HUES48 (cell line): ENCODE data around the gene TYROBP.
"Not testable (repeated sequence)": the region's sequence is repeated elsewhere in the genome, so short reads cannot be mapped to it uniquely, and the experiment has no call there.

Source experiments
- H3K27ac ChIP-seq: one replicate; pipeline ENCODE4 v1.7.0; 2013; ENCODE audit warnings: low read depth, low read length, inconsistent platforms
- H3K27me3 ChIP-seq: 2 replicates; pipeline ENCODE4 v1.6.1; 2013; ENCODE audit warnings: mild to moderate bottlenecking, low read length; ENCODE audit not compliant: control insufficient read depth, insufficient read depth
- H3K36me3 ChIP-seq: 2 replicates; pipeline ENCODE4 v1.6.1; 2013; ENCODE audit warnings: low read length; ENCODE audit not compliant: control insufficient read depth, insufficient read depth
- H3K4me1 ChIP-seq: 2 replicates; pipeline ENCODE4 v1.6.1; 2013; ENCODE audit warnings: mild to moderate bottlenecking, low read length; ENCODE audit not compliant: control insufficient read depth, insufficient read depth
- H3K4me3 ChIP-seq: 2 replicates; pipeline ENCODE4 v1.5.1; 2013; ENCODE audit warnings: mild to moderate bottlenecking, low read depth, low read length
- H3K9ac ChIP-seq: 2 replicates; pipeline ENCODE4 v1.6.1; 2013; ENCODE audit warnings: mild to moderate bottlenecking, low read depth, low read length, moderate library complexity
- H3K9me3 ChIP-seq: 2 replicates; pipeline ENCODE4 v1.6.1; 2013; ENCODE audit warnings: low read length; ENCODE audit not compliant: control insufficient read depth, insufficient read depth

Gene TYROBP

DNA sequence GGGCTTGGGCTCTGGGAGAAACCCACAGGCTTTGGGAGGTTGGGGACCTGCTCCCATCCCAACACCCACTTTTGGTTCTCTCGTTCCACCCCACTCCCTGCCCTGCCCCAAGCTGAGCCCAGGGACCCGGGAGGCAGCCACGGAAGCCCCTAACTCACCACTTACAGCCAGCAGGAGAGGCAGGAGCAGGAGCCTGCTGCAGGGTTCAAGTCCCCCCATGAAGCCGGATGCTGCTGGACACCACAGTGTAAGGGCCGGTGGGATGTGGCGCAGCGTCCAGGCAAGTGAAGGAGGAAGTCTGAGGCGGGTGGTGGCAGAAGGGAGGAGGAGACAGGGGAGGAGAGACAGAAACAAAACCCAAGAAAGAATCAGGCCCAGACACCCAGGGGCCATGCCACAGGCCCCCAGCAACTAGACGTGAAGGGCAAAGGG, at the start of gene TYROBP:
Gene TYROBP (minus strand): TSS at position 286 of the 432 bp plus-strand sequence. CDS start 67 bp downstream, at position 219.
- Histone ChIP-seq H3K4me1 (peaks cover 9% of the 10 kb centered on the region; the same call in 1 of the 2 replicates), H3K27me3 (no peaks in the 10 kb centered on the region), H3K36me3 (no peaks in the 10 kb centered on the region), H3K27ac (no peak within 1 kb of the TSS), H3K9ac (no peak within 1 kb of the TSS), H3K9me3 (no peaks in the 10 kb centered on the region), H3K4me3 (no peak within 1 kb of the TSS)

DNA sequence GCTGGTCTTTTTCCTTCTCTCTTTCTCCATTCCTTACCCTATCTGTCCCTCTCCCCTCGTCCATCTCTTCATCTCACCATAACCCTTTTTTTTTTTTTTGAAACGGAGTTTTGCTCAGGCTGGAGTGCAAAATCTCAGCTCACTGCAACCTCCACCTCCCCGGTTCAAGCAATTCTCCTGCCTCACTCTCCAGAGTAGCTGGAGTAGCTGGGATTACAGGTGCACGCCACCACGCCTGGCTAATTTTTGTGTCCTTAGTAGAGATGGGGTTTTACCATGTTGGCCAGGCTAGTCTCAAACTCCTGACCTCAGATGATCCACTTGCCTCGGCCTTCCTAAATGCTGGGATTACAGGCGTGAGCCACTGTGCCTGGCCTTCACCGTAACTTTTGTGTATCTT, 49.3 kb upstream of the TYROBP start:
- H3K4me1 ChIP-seq, H3K36me3 ChIP-seq, H3K9ac ChIP-seq, H3K4me3 ChIP-seq, H3K27ac ChIP-seq, H3K9me3 ChIP-seq: not testable (repeated sequence)
- peaks cover 36% of the 10 kb centered on the region for H3K27me3 ChIP-seq

DNA sequence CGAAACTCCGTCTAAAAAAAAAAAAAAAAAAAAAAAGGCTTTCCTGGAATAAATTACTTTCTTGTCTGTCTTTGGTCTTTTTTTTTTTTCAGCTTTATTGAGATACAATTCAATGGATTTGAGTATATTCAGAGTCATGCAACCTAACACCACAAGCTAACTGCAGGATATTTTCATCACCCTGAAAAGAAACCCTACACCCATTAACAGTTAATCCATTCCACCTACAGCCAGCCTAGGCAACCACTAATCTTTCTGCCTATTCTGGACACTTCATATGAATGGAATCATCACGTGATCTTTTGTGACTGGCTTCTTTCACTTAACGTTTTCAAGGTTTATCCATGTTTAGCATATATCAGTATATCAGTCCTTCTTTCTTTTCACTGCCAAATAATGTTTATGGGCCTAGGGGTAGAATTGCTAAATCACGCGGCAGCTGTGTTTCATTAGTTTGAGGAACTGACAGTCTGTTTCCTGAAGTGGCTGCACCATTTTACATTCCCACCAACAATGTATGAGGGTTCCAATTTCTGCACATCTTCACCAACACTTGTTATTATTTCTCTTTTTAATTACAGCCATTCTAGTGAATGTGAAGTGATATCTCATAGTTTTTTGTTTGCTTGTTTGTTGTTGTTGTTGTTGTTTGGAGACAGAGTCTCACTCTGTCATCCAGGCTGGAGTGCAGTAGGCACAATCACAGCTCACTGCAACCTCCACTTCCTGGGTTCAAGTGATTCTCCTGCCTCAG, 48.0 kb upstream of the TYROBP start:
- Histone ChIP-seq H3K9ac (no peak overlapping the region), H3K27me3 (peaks cover 36% of the 10 kb centered on the region), H3K4me3 (no peak overlapping the region), H3K9me3 (no peaks in the 10 kb centered on the region), H3K27ac (no peak overlapping the region), H3K4me1 (peaks cover 7% of the 10 kb centered on the region; the same call in 1 of the 2 replicates), H3K36me3 (no peaks in the 10 kb centered on the region)

DNA sequence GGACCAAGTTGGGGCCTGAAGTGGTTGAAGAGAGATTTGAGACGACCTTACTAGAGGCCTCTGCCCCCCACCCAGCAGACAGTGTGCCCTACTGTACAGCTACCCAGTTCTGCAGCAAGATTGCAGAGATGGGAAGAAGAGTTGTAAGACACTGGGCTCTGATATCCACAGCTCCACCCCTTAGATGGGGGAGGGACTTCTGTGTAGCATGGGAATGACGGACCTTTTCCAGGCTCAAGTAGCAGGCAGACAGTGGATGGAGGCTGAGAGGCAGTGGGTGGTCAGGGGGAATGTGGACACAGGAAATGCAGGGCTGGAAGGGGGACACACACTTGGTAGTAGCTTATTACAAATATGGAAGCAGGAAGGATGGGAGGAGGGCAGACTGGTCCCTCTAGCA, 41.0 kb upstream of the TYROBP start:
- H3K4me3 ChIP-seq = no peak overlapping the region

DNA sequence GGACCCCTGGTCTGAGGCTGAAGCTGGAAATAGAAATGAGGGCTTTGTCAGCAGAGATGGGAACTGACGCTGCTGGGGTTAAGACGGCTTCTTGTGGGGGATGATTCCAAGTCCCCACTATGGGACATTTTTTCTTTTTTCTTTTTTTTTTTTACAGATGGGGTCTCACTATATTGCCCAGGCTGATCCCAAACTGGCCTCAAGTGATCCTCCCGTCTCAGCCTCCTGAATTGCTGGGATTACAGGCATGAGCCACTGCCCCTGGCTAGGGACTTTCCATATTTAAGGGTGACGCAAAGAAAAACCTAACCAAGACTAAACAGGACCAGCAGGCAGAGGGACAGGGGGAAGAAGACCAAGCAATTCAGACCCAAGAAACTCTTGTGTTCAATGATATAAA, 38.1 kb upstream of the TYROBP start:
- Histone ChIP-seq H3K4me1 (no peaks in the 10 kb centered on the region), H3K9me3 (no peaks in the 10 kb centered on the region), H3K27me3 (no peaks in the 10 kb centered on the region), H3K9ac (no peak overlapping the region), H3K27ac (no peak overlapping the region), H3K4me3 (no peak overlapping the region), H3K36me3 (peaks cover 3% of the 10 kb centered on the region; the same call in 1 of the 2 replicates)

More for the DNA sequence above, 41.0 kb upstream of the TYROBP start:
- Histone ChIP-seq H3K9me3 (no peaks in the 10 kb centered on the region), H3K36me3 (no peaks in the 10 kb centered on the region), H3K9ac (no peak overlapping the region), H3K4me1 (no peaks in the 10 kb centered on the region), H3K27ac (no peak overlapping the region), H3K27me3 (no peaks in the 10 kb centered on the region)

DNA sequence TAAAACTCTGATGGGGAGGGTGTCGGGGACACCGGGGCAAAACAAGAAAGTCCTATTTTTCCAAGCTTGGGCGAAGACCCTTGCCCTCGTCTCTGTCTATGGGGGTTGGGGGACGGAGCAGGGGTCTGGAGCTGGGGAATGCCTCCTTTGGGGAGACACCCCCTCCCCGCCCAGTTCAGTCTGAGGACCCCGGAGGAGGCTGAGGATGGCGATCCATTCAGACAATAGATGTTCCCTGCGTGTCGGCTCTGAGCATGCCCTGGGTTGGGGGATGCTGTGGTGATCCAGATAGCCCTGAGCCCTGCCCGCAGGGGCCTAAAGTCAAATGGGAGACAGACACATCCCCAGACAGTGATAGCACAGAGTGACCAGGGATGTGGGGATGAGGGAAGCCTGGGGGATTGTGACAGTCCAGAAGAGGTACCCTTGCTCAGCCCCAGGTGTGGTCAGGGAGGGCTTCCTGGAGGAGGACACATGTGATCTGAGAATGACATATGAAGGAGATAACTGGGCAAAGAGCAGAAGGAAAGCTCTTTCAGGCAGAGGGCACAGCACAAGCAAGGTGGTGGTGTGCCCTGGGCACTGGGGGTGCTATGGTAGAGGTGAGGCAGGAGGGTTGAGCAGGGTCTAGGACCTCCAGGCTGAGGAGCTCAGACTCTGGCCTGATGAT, 37.2 kb upstream of the TYROBP start:
- H3K4me3 ChIP-seq = no peak overlapping the region
- H3K9ac ChIP-seq = no peak overlapping the region
- H3K36me3 ChIP-seq = peaks cover 11% of the 10 kb centered on the region
- no peaks in the 10 kb centered on the region for H3K27me3 ChIP-seq
- no peak overlapping the region for H3K27ac ChIP-seq
- no peaks in the 10 kb centered on the region for H3K9me3 ChIP-seq
- no peaks in the 10 kb centered on the region for H3K4me1 ChIP-seq

DNA sequence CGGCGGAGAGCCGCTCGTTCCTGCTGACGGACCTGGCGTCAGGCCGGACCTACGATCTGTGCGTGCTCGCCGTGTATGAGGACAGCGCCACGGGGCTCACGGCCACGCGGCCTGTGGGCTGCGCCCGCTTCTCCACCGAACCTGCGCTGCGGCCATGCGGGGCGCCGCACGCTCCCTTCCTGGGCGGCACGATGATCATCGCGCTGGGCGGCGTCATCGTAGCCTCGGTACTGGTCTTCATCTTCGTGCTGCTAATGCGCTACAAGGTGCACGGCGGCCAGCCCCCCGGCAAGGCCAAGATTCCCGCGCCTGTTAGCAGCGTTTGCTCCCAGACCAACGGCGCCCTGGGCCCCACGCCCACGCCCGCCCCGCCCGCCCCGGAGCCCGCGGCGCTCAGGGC, 36.5 kb upstream of the TYROBP start:
- no peaks in the 10 kb centered on the region for H3K27me3 ChIP-seq
- no peaks in the 10 kb centered on the region for H3K4me1 ChIP-seq
- no peak overlapping the region for H3K4me3 ChIP-seq
- H3K9ac ChIP-seq = no peak overlapping the region
- no peak overlapping the region for H3K27ac ChIP-seq
- H3K9me3 ChIP-seq = no peaks in the 10 kb centered on the region
- H3K36me3 ChIP-seq = peaks cover 18% of the 10 kb centered on the region

DNA sequence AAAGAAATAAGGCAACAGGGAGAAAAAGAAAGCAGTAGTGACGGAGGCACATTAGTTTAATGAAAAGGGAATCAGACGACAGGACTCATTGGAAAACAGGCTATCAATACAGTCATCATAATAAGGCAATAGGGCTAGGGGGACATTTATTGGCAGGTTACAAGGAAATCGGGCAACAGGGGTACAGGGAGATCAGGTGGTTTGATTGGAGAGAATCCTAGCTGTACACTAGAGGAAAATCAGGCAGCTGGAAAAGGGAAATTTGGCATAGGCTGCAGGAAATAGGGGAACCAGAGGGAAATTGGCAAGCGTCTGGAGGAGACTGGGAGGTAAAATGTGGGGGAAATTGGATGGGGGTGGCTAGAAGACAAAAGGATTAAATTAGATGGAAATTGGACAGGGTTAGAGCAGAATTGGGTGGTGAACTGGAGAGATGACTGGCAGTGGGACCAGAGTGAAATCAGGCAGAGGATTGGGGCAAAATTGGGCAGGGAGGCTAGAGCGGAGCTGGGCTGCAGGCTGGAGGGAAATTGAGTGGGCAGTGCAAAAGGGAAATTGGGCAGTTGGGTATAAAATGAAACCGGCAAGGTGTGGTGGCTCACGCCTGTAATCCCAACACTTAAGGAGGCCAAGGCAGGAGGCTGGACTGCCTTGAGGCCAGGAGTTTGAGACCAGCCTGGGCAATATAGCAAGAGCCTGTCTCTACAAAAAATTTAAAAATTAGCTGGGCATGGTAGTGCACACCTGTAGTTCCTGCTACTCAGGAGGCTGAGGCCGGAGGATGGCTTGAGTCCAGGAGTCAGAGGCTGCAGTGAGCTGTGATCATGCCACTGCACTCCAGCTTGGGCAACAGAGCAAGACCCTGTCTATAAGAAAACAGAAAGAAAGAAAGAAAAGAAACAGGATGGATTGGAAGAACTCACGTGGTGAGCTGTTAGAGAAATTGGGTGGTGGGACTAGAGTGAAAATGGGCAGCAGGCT, 35.5 kb upstream of the TYROBP start:
- Histone ChIP-seq H3K9ac (no peak overlapping the region), H3K4me1 (no peaks in the 10 kb centered on the region), H3K4me3 (no peak overlapping the region), H3K9me3 (no peaks in the 10 kb centered on the region), H3K27me3 (no peaks in the 10 kb centered on the region), H3K27ac (no peak overlapping the region), H3K36me3 (peaks cover 19% of the 10 kb centered on the region)

DNA sequence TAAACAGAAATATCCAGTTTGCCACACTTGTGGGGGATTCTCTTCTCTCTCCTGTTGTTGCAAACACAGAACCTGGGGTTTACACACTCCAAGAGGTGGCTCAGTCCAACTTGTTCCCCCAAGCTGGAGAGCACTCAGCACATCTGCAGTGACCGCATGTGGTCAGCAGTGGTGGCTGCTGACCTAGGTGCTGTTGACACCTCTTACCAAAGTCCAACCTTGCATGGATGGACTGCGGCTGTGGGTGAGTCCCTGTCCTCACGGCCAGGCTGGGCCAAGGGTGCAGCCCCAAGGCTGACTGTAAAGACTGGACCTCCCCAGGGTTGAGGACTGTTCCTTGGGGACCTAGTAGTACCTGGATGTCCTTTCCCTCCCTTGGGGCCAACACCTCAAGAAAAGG, 34.1 kb upstream of the TYROBP start:
- H3K9ac ChIP-seq = no peak overlapping the region
- H3K27me3 ChIP-seq = no peaks in the 10 kb centered on the region

DNA sequence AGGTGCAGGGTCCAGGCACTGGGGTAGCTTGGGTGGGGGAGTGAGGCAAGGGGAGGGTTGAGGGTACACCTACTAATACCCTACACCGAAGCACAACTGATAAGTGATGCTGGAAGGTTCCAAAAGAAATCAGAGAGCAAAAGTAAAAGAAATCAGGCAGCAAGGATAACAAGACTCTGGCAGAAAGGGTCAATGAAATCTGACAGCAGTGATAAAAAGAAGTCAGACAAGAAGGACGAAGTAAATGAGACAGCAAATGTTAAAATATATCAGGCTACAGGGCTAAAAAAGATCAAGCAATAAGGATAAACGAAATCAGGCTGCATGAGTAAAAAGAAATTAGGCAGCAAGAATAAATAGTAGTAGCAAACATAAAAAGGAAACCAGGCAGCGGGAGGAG, 32.7 kb upstream of the TYROBP start:
- no peak overlapping the region for H3K9ac ChIP-seq
- no peaks in the 10 kb centered on the region for H3K9me3 ChIP-seq
- H3K27ac ChIP-seq = no peak overlapping the region
- H3K27me3 ChIP-seq = no peaks in the 10 kb centered on the region
- peaks cover 8% of the 10 kb centered on the region; the same call in 1 of the 2 replicates for H3K4me1 ChIP-seq
- H3K4me3 ChIP-seq = no peak overlapping the region
- H3K36me3 ChIP-seq = peaks cover 19% of the 10 kb centered on the region

More for the DNA sequence above, 34.1 kb upstream of the TYROBP start:
- Histone ChIP-seq H3K27ac (no peak overlapping the region), H3K9me3 (no peaks in the 10 kb centered on the region), H3K4me3 (no peak overlapping the region), H3K4me1 (0 out of 2 replicates have a peak, but pooled peaks cover 6% of the 10 kb centered on the region), H3K36me3 (peaks cover 19% of the 10 kb centered on the region)
